ENCODE results near the gene HIPK1. TPM values are rescaled to one million over a fixed set of nuclear protein-coding genes. Genes with fewer than 3 reads are reported as not detected.
A peak's percentile ranks its signal among the peaks of the same experiment; 100 is the strongest.

Gene HIPK1
- total RNA-seq, 2 donors from 2014 or later, result 47.4 to 59.1 TPM

- Histone ChIP-seq H3K9me3 (no peaks in the 10 kb centered on the region), H3K4me3 (no peak overlapping the region), H3K4me1 (ENCODE audit: control insufficient read depth in 1 of 2, low read depth in 2 of 2) (peaks cover 7 to 11% of the 10 kb centered on the region in 2 donors), H3K27ac (no peak overlapping the region), H3K36me3 (peaks cover 21% of the 10 kb centered on the region), H3K27me3 (replicated peaks; ENCODE audit: insufficient read depth) (no peaks in the 10 kb centered on the region)
- DNase-seq (ENCODE audit: low spot score) (no peak), ATAC-seq (ENCODE audit: insufficient number of reproducible peaks, low FRiP score, low read depth) (no peak)
- no peak for TF ChIP-seq CTCF (IDR thresholded peaks at IDR 0.05)
Observed at GRCh38 chr1:113963281-113963906, 34.3 kb downstream of the HIPK1 start.

- Histone ChIP-seq H3K36me3 (peaks cover 46% of the 10 kb centered on the region), H3K4me3 (no peak overlapping the region), H3K9me3 (no peaks in the 10 kb centered on the region), H3K4me1 (ENCODE audit: control insufficient read depth in 1 of 2, low read depth in 2 of 2) (peaks cover 7 to 11% of the 10 kb centered on the region in 2 donors), H3K27ac (no peak overlapping the region), H3K27me3 (replicated peaks; ENCODE audit: insufficient read depth) (no peaks in the 10 kb centered on the region)
- ATAC-seq (ENCODE audit: insufficient number of reproducible peaks, low FRiP score, low read depth) (no peak), DNase-seq (ENCODE audit: low spot score) (no peak)
- no peak for TF ChIP-seq CTCF (IDR thresholded peaks at IDR 0.05)
Observed at GRCh38 chr1:113965703-113966412, 36.7 kb downstream of the HIPK1 start.

- Histone ChIP-seq H3K4me1 (ENCODE audit: control insufficient read depth in 1 of 2, low read depth in 2 of 2) (peaks cover 5 to 21% of the 10 kb centered on the region in 2 donors), H3K27me3 (replicated peaks; ENCODE audit: insufficient read depth) (no peaks in the 10 kb centered on the region), H3K36me3 (peaks cover 47% of the 10 kb centered on the region), H3K27ac (no peak overlapping the region), H3K4me3 (no peak overlapping the region), H3K9me3 (no peaks in the 10 kb centered on the region)
- TF ChIP-seq CTCF (IDR thresholded peaks at IDR 0.05), result no peak
- no peak for ATAC-seq (ENCODE audit: insufficient number of reproducible peaks, low FRiP score, low read depth)
- no peak for DNase-seq (ENCODE audit: low spot score)
Observed at GRCh38 chr1:113972954-113973353, 43.8 kb downstream of the HIPK1 start.

- no peak for ATAC-seq (ENCODE audit: insufficient number of reproducible peaks, low FRiP score, low read depth)
- Histone ChIP-seq H3K27ac (no peak overlapping the region), H3K4me3 (no peak overlapping the region), H3K27me3 (replicated peaks; ENCODE audit: insufficient read depth) (no peaks in the 10 kb centered on the region), H3K9me3 (no peaks in the 10 kb centered on the region), H3K4me1 (ENCODE audit: control insufficient read depth in 1 of 2, low read depth in 2 of 2) (peaks cover 10 to 42% of the 10 kb centered on the region in 2 donors), H3K36me3 (peaks cover 23% of the 10 kb centered on the region)
- DNase-seq (ENCODE audit: low spot score), result no peak
- TF ChIP-seq CTCF (IDR thresholded peaks at IDR 0.05), result no peak
Observed at GRCh38 chr1:113975211-113975895, 46.2 kb downstream of the HIPK1 start.

GRCh38 chr1:113976609-113977278 is 47.6 kb downstream of the HIPK1 start:
- H3K4me1 ChIP-seq (ENCODE audit: control insufficient read depth in 1 of 2, low read depth in 2 of 2), result peaks cover 12 to 55% of the 10 kb centered on the region in 2 donors
- no peak for DNase-seq (ENCODE audit: low spot score)
- peak; percentile 31 for TF ChIP-seq CTCF (IDR thresholded peaks at IDR 0.05)
- no peaks in the 10 kb centered on the region for H3K9me3 ChIP-seq
- no peak overlapping the region for H3K4me3 ChIP-seq
- peaks cover 11% of the 10 kb centered on the region for H3K36me3 ChIP-seq
- peak overlapping the region in 1 of 2 donors; percentile 26 for H3K27ac ChIP-seq
- no peak for ATAC-seq (ENCODE audit: insufficient number of reproducible peaks, low FRiP score, low read depth)
- H3K27me3 ChIP-seq (replicated peaks; ENCODE audit: insufficient read depth), result no peaks in the 10 kb centered on the region
